Caco-2 (cell line): ENCODE measurements around the gene PTS. TPM values are rescaled to one million over a fixed set of nuclear protein-coding genes. Genes with fewer than 3 reads are reported as not detected.

Source experiments
- BruUV-seq: library from RNA; stranded (reverse); fragments of 400-500 nt; replicated peaks from 2 replicates; lab custom pipeline; 2021; lab: Mats Ljungman, UMichigan
- CTCF ChIA-PET: fragments of 300-600 bp; sonication (Branson Sonifier 250); formaldehyde crosslinking; loops from one replicate; lab custom pipeline; 2022; ENCODE audit warnings: antibody characterized with exemption; lab: Charles Lee
- POLR2A ChIA-PET: fragments of 300-600 bp; sonication (Branson Sonifier 250); formaldehyde crosslinking; loops from one replicate; lab custom pipeline; 2022; ENCODE audit warnings: antibody characterized with exemption; lab: Charles Lee
- DNase-seq, 2 experiments: peaks; one replicate each; pipeline versions ENCODE4 v3.0.0 to v3.0.0-alpha.2; 2020 to 2022
- H3K27me3 ChIP-seq: replicated peaks from 2 replicates; pipeline ENCODE4 v1.6.0; 2011; ENCODE audit warnings: low read length; ENCODE audit not compliant: control insufficient read depth, insufficient read depth
- H3K36me3 ChIP-seq: 2 replicates; pipeline ENCODE4 v1.5.1; 2011; ENCODE audit warnings: low read length; ENCODE audit not compliant: control insufficient read depth, insufficient read depth
- H3K4me1 ChIP-seq: fragments of 250-450 bp; sonication (Bioruptor Pico); 2 replicates; pipeline ENCODE4 v1.5.1; 2020; ENCODE audit warnings: mild to moderate bottlenecking
- H3K4me3 ChIP-seq: 2 replicates; pipeline ENCODE4 v1.5.1; 2011; ENCODE audit warnings: low read depth, mild to moderate bottlenecking, control low read depth, low read length
- H3K9me3 ChIP-seq: fragments of 250-450 bp; sonication (Bioruptor Pico); 2 replicates; pipeline ENCODE4 v1.5.1; 2020; ENCODE audit warnings: mild to moderate bottlenecking, moderate library complexity
- H3K27ac Mint-ChIP-seq: one replicate; pipeline ENCODE4 v1.8.0; 2022; ENCODE audit warnings: mixed read lengths; ENCODE audit not compliant: unreplicated experiment
- H3K27me3 Mint-ChIP-seq: one replicate; pipeline ENCODE4 v1.8.0; 2022; ENCODE audit warnings: mixed read lengths; ENCODE audit not compliant: insufficient read depth, unreplicated experiment
- H3K36me3 Mint-ChIP-seq: one replicate; pipeline ENCODE4 v1.8.0; 2022; ENCODE audit warnings: mild to moderate bottlenecking, mixed read lengths; ENCODE audit not compliant: insufficient read depth, unreplicated experiment
- H3K4me1 Mint-ChIP-seq: one replicate; pipeline ENCODE4 v1.8.0; 2022; ENCODE audit warnings: low read depth, mixed read lengths; ENCODE audit not compliant: unreplicated experiment
- H3K4me3 Mint-ChIP-seq: one replicate; pipeline ENCODE4 v1.8.0; 2022; ENCODE audit warnings: mild to moderate bottlenecking, moderate library complexity, mixed read lengths; ENCODE audit not compliant: unreplicated experiment
- H3K9me3 Mint-ChIP-seq: one replicate; pipeline ENCODE4 v1.8.0; 2022; ENCODE audit warnings: mixed read lengths; ENCODE audit not compliant: unreplicated experiment
- intact Hi-C: fragments of 100-400 bp; cut with micrococcal nuclease; formaldehyde crosslinking; loops from one replicate; pipeline ENCODE4 v1.10.0; 2022; ENCODE audit not compliant: unreplicated experiment
- total RNA-seq: library from RNA; stranded (reverse); gene quantifications from 2 replicates; pipeline ENCODE4 v1.2.3, GENCODE V29; 2022
- TF ChIP-seq, protein P1 (sequence below), 2 experiments: fragments of 200-600 bp in 1 of 2; IDR thresholded peaks; 1 replicate in 1 of 2; 2 replicates in 1 of 2; pipeline versions ENCODE4 v1.5.1 to v1.8.0; 2011 to 2022; ENCODE audit warnings: antibody characterized with exemption in 1 of 2, control low read depth in 1 of 2, inconsistent platforms in 1 of 2, low read depth in 1 of 2, low read length in 1 of 2, mild to moderate bottlenecking in 1 of 2, moderate library complexity in 1 of 2; ENCODE audit not compliant: insufficient read depth in 1 of 2, severe bottlenecking in 1 of 2, unreplicated experiment in 1 of 2

The PTS gene
- total RNA-seq, 1 experiment from 2014 or later, result 78.0 TPM

GRCh38 chr11:112235750-112236390, 9.6 kb downstream of the PTS start:
- no peak overlapping the region for H3K4me3 Mint-ChIP-seq
- ChIA-PET POLR2A (no interaction called here), CTCF (no interaction called here)
- H3K9me3 Mint-ChIP-seq, result peaks cover 9% of the 10 kb centered on the region
- peaks cover 78% of the 10 kb centered on the region for H3K36me3 Mint-ChIP-seq
- DNase-seq, result no peak
- H3K36me3 ChIP-seq, result peaks cover 3% of the 10 kb centered on the region; the same call in 1 of the 2 replicates
- TF ChIP-seq, protein P1, sequence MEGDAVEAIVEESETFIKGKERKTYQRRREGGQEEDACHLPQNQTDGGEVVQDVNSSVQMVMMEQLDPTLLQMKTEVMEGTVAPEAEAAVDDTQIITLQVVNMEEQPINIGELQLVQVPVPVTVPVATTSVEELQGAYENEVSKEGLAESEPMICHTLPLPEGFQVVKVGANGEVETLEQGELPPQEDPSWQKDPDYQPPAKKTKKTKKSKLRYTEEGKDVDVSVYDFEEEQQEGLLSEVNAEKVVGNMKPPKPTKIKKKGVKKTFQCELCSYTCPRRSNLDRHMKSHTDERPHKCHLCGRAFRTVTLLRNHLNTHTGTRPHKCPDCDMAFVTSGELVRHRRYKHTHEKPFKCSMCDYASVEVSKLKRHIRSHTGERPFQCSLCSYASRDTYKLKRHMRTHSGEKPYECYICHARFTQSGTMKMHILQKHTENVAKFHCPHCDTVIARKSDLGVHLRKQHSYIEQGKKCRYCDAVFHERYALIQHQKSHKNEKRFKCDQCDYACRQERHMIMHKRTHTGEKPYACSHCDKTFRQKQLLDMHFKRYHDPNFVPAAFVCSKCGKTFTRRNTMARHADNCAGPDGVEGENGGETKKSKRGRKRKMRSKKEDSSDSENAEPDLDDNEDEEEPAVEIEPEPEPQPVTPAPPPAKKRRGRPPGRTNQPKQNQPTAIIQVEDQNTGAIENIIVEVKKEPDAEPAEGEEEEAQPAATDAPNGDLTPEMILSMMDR (IDR thresholded peaks at IDR 0.05; ENCODE audit: insufficient read depth in 1 of 2, low read depth in 1 of 2, low read length in 1 of 2, severe bottlenecking in 1 of 2, unreplicated experiment in 1 of 2), result no peak
- H3K4me3 ChIP-seq, result no peak overlapping the region
- no peaks in the 10 kb centered on the region for H3K27me3 ChIP-seq
- H3K4me1 ChIP-seq, result peaks cover under 1% of the 10 kb centered on the region; the same call in 1 of the 2 replicates
- no peak overlapping the region for H3K27ac Mint-ChIP-seq
- H3K27me3 Mint-ChIP-seq, result no peaks in the 10 kb centered on the region
- intact Hi-C loops, result no loop called here
- peaks cover 16% of the 10 kb centered on the region for H3K4me1 Mint-ChIP-seq
- BruUV-seq, result no TSS peak
- H3K9me3 ChIP-seq, result no peaks in the 10 kb centered on the region

DNA sequence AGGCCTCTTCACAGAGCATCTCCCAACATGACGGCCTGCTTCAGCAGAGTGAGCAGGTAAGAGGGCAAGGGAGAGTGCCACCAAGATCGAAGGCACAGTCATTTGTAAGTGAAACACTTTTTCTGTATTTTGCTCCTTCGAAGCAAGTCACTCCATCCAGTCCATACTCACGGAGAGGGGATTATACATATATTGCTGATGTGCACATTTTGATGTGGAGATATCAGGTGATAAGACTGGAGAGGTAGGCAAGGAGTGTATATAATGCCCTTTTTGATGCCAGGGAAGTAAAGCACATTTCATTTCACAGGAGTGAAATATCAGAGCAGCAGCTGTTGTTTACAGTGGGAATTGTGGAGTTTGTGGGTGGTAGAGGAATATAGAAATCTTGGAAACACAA, 11.2 kb downstream of the PTS start:
- ChIA-PET CTCF (no interaction called here), POLR2A (no interaction called here)
- no peak overlapping the region for H3K27ac Mint-ChIP-seq
- TF ChIP-seq, protein P1 (IDR thresholded peaks at IDR 0.05; ENCODE audit: insufficient read depth in 1 of 2, low read depth in 1 of 2, low read length in 1 of 2, severe bottlenecking in 1 of 2, unreplicated experiment in 1 of 2), result no peak
- H3K36me3 Mint-ChIP-seq, result peaks cover 76% of the 10 kb centered on the region
- peaks cover 32% of the 10 kb centered on the region for H3K4me1 Mint-ChIP-seq
- peaks cover 16% of the 10 kb centered on the region for H3K9me3 Mint-ChIP-seq
- no peak overlapping the region for H3K4me3 ChIP-seq
- no peak overlapping the region for H3K4me3 Mint-ChIP-seq
- H3K27me3 ChIP-seq, result no peaks in the 10 kb centered on the region
- intact Hi-C loops, result no loop called here
- BruUV-seq, result no TSS peak
- H3K36me3 ChIP-seq, result peaks cover 3% of the 10 kb centered on the region; the same call in 1 of the 2 replicates
- peaks cover 12% of the 10 kb centered on the region for H3K4me1 ChIP-seq
- H3K27me3 Mint-ChIP-seq, result no peaks in the 10 kb centered on the region
- no peak for DNase-seq
- H3K9me3 ChIP-seq, result no peaks in the 10 kb centered on the region

GRCh38 chr11:112238041-112238440, 11.8 kb downstream of the PTS start:
- Histone ChIP-seq H3K4me3 (no peak overlapping the region), H3K9me3 (no peaks in the 10 kb centered on the region), H3K27me3 (no peaks in the 10 kb centered on the region), H3K4me1 (peaks cover 12% of the 10 kb centered on the region), H3K36me3 (peaks cover 3% of the 10 kb centered on the region; the same call in 1 of the 2 replicates)
- intact Hi-C loops, result no loop called here
- Mint-ChIP-seq H3K27ac (no peak overlapping the region), H3K4me1 (peaks cover 32% of the 10 kb centered on the region), H3K9me3 (peaks cover 20% of the 10 kb centered on the region), H3K27me3 (no peaks in the 10 kb centered on the region), H3K4me3 (no peak overlapping the region), H3K36me3 (peaks cover 76% of the 10 kb centered on the region)
- POLR2A ChIA-PET, result no interaction called here
- BruUV-seq, result no TSS peak
- DNase-seq, result no peak
- TF ChIP-seq, protein P1 (IDR thresholded peaks at IDR 0.05; ENCODE audit: insufficient read depth in 1 of 2, low read depth in 1 of 2, low read length in 1 of 2, severe bottlenecking in 1 of 2, unreplicated experiment in 1 of 2), result no peak
- CTCF ChIA-PET, result no interaction called here
